Measurements from ENCODE around the gene GPR171. TPM values are rescaled to one million over a fixed set of nuclear protein-coding genes. Genes with fewer than 3 reads are reported as not detected.
A peak's percentile ranks its signal among the peaks of the same experiment; 100 is the strongest.
"Not testable (repeated sequence)": the region's sequence is repeated elsewhere in the genome, so short reads cannot be mapped to it uniquely, and the experiment has no call there.

GPR171 gene
- total RNA-seq, 3 donors from 2014 or later: 1.3 to 1.5 (median 1.4) TPM

DNA sequence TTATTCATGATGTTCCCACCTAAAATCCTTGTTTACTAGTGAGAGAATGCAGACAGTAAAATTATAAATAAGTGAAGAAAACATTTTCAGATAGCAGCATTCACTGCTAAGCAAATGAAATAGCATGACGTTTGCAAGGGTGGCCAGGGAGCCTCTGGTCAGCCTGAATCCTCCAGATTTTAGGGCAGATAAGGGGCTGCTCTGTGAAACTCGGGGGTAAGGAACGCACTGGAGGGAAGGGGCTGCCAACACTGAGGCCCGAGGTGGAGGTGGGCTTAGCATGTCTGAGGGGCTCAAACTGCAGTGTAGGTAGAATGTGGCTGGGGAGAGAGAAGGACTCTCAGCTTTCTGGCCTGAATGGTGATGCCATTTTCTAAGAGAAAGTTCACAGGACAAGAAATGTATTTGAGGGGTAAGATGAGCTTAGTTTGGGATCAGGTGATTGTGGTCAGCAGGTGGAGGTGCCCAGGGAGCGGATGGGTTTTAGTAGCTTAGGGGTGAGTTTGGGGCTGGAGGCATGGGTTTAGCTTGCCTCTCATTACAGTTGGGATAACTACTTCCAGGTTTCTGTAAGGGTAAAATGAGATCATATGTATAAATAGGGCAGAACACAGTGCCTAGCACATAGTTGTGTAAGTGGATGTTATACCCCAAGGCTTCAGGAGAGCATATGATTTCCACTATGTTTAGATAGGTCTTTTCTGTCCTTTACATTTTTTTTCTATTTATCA lies 20.5 kb downstream of the GPR171 start:
- intact Hi-C loops (cut with DNase I, micrococcal nuclease): no loop called here
- DNase-seq (no peak), ATAC-seq (no peak)
- Histone ChIP-seq H3K36me3 (ENCODE audit: low read depth) (no peaks in the 10 kb centered on the region), H3K4me1 (ENCODE audit: low read depth) (peaks cover 14% of the 10 kb centered on the region), H3K9me3 (no peaks in the 10 kb centered on the region), H3K4me3 (no peak overlapping the region)
- TF ChIP-seq, protein P1, sequence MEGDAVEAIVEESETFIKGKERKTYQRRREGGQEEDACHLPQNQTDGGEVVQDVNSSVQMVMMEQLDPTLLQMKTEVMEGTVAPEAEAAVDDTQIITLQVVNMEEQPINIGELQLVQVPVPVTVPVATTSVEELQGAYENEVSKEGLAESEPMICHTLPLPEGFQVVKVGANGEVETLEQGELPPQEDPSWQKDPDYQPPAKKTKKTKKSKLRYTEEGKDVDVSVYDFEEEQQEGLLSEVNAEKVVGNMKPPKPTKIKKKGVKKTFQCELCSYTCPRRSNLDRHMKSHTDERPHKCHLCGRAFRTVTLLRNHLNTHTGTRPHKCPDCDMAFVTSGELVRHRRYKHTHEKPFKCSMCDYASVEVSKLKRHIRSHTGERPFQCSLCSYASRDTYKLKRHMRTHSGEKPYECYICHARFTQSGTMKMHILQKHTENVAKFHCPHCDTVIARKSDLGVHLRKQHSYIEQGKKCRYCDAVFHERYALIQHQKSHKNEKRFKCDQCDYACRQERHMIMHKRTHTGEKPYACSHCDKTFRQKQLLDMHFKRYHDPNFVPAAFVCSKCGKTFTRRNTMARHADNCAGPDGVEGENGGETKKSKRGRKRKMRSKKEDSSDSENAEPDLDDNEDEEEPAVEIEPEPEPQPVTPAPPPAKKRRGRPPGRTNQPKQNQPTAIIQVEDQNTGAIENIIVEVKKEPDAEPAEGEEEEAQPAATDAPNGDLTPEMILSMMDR (IDR thresholded peaks at IDR 0.05): no peak

DNA sequence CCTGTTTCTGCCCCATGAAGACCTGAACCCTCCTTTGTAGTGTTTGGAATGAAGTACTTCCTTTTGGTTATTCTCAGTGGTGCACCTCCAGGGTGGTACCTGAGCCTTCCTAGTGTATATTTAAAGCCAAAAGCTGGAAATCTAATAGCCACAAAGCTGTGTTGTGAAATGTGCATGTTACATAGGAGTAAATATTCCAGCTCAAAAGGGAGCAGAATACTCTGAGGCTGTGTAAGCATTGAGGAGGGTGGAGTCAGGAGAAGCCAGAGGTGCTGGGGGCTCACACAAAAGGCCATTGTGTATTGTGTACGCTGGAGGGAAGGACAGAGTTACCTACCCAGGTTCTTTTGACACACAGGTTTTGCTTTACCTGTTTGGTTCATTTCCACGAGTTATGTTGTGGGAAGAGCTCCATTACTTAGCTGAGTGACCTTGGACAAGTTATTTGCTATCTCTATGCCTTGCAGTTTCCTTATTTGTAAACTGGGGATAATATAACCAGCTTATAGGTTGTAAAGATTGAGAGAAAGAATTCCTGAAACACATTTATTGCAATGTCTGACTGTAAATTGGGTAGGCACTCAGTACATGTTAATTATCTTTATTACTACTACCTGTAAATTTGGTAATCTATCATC lies 24.7 kb downstream of the GPR171 start:
- ATAC-seq: peak; percentile 93
- peak in 1 of 3 donors; percentile 25 for DNase-seq
- Histone ChIP-seq H3K4me3 (no peak overlapping the region), H3K4me1 (ENCODE audit: low read depth) (peaks cover 14% of the 10 kb centered on the region), H3K36me3 (ENCODE audit: low read depth) (no peaks in the 10 kb centered on the region), H3K9me3 (no peaks in the 10 kb centered on the region)
- TF ChIP-seq, protein P1 (IDR thresholded peaks at IDR 0.05): no peak
- intact Hi-C loops (cut with DNase I, micrococcal nuclease): no loop called here

DNA sequence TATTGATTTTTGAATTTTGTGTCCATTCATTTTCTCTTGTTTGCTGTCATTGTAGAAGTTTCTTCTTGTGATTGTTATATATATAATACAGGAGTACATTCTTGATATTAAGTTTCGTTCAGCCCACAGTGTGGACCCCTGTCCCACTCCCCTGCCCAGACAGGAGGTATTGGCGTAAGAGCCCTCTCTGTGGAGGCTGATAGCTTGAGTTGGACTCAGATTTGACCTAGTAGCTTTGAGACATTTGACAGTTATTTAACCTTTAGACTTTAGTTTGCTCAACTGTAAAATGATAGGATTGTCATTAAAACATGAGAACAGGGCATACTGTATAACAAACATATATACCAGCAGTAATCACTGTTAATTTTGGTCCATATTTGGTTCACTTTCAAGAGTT lies 27.1 kb downstream of the GPR171 start:
- no peak for DNase-seq
- ATAC-seq: no peak

DNA sequence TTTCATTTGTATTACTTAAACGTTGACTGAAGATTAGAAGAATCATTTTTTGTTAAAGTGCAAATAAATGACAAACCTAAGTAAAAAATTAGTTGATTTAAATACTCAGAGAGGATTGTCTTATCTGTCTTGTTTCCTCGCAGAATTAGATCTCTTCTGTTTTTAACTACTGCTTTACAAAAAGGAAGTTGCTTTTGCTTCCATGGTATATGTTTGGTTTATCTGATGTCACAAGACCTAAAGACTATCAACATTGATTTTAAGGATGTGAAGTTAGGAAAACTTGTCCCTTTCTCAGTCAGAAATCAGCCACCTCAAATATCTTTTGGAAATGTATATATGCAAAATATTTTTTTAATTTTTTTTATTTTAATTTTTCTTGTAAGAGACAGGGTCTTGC lies 28.7 kb downstream of the GPR171 start:
- intact Hi-C loops (cut with DNase I, micrococcal nuclease): no loop called here
- ATAC-seq (no peak), DNase-seq (no peak)
- Histone ChIP-seq H3K9me3 (no peaks in the 10 kb centered on the region), H3K4me3 (no peak overlapping the region), H3K36me3 (ENCODE audit: low read depth) (no peaks in the 10 kb centered on the region), H3K4me1 (ENCODE audit: low read depth) (peaks cover 20% of the 10 kb centered on the region)
- TF ChIP-seq, protein P1 (IDR thresholded peaks at IDR 0.05): no peak

More for the DNA sequence above, 27.1 kb downstream of the GPR171 start:
- H3K4me1 ChIP-seq (ENCODE audit: low read depth): peaks cover 14% of the 10 kb centered on the region
- intact Hi-C loops (cut with DNase I, micrococcal nuclease): no loop called here
- no peaks in the 10 kb centered on the region for H3K36me3 ChIP-seq (ENCODE audit: low read depth)
- no peaks in the 10 kb centered on the region for H3K9me3 ChIP-seq
- TF ChIP-seq, protein P1 (IDR thresholded peaks at IDR 0.05): no peak
- H3K4me3 ChIP-seq: no peak overlapping the region

DNA sequence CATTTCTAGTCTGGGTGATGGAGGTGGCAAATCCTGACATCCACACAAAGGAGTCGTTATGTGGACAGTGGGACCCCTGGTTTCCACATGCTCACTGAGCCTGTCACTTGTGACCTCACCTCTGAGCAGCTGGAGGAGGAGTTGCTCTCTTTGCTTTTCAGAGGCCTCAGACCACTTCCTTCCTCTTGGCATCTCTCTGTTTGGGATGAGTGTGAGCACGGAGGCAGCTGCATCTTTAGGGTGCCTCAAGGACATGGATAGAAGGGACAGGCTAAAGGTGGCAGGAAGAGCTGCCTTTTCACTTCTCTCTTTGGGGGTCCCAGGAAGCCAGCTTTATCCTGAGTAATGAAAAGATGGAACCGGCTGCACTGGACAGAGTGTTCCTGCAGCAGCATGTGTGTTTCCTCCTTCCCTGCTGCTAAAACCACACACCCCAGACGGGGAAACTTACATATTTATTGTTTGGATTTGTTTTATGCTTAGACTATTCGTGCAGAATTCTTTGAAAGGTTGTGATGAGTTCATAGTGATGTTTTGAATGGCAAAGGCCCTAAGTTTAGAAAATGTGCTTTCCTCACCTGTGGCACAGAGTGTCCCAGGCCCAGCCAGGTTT lies 31.8 kb downstream of the GPR171 start:
- DNase-seq (peak in 1 of 3 donors; percentile 42), ATAC-seq (peak; percentile 65)
- intact Hi-C loops (cut with DNase I, micrococcal nuclease): no loop called here
- no peaks in the 10 kb centered on the region for H3K36me3 ChIP-seq (ENCODE audit: low read depth)
- H3K4me3 ChIP-seq: no peak overlapping the region
- peaks cover 8% of the 10 kb centered on the region for H3K4me1 ChIP-seq (ENCODE audit: low read depth)
- no peaks in the 10 kb centered on the region for H3K9me3 ChIP-seq
- TF ChIP-seq, protein P1 (IDR thresholded peaks at IDR 0.05): no peak

DNA sequence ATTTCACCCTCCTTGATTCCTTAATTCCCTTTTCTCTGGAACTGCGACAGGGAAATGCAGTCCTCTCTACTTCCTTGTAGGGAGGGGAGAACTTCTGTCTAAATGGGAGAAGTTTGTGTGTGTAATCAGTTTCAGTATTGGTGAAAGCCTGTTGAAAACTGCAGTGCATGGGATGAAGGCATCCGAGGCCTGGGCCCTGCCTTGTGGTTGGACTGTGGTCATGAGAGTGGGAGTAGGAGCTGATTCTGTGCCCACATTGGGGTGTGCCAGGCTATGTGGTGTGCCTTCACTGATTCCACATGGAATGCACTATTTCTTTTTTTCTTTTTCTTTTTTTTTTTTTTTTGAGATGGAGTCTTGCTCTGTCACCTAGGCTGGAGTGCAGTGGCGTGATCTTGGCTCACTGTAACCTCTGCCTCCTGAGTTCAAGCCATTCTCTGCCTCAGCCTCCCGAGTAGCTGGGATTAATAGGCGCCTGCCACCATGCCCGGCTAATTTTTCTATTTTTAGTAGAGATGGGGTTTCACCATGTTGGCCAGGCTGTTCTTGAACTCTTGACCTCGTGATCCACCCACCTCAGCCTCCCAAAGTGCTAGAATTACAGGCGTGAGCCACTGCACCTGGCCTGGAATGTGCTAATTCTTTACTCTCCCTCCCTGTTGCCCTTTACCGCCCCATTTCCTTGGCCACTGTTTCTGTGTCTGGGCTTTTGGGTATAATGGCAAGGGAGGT lies 32.9 kb downstream of the GPR171 start:
- H3K4me3 ChIP-seq; H3K4me1 ChIP-seq (ENCODE audit: low read depth); H3K36me3 ChIP-seq (ENCODE audit: low read depth); H3K9me3 ChIP-seq: not testable (repeated sequence)
- intact Hi-C loops (cut with DNase I, micrococcal nuclease): loop anchor here (2.0 to 5.0 kb wide), 2 partner anchors 112 to 113 kb away; no protein-coding TSS in a partner anchor
- DNase-seq (peak in 2 of 3 donors; percentile 30 to 55), ATAC-seq (peak; percentile 66)

All from mucosa of descending colon (tissue), 3 donors.